GM12864 (cell line): ENCODE measurements around the gene B3GALT4.
"Not testable (repeated sequence)": the region's sequence is repeated elsewhere in the genome, so short reads cannot be mapped to it uniquely, and the experiment has no call there.

ENCODE experiments used
- DNase-seq: peaks from one replicate; pipeline ENCODE4 v3.0.0-alpha.2; 2011; ENCODE audit warnings: low read depth
- H3K4me3 ChIP-seq: 2 replicates; pipeline ENCODE4 v1.5.1; 2011; ENCODE audit warnings: mild to moderate bottlenecking, low read depth, low read length, control low read depth
- TF ChIP-seq, protein P1 (sequence below): IDR thresholded peaks from 2 replicates; pipeline ENCODE4 v1.5.1; 2011; ENCODE audit warnings: low read depth, mild to moderate bottlenecking, moderate library complexity, low read length, control low read depth, inconsistent platforms; ENCODE audit errors: missing control alignments

B3GALT4 gene

DNA sequence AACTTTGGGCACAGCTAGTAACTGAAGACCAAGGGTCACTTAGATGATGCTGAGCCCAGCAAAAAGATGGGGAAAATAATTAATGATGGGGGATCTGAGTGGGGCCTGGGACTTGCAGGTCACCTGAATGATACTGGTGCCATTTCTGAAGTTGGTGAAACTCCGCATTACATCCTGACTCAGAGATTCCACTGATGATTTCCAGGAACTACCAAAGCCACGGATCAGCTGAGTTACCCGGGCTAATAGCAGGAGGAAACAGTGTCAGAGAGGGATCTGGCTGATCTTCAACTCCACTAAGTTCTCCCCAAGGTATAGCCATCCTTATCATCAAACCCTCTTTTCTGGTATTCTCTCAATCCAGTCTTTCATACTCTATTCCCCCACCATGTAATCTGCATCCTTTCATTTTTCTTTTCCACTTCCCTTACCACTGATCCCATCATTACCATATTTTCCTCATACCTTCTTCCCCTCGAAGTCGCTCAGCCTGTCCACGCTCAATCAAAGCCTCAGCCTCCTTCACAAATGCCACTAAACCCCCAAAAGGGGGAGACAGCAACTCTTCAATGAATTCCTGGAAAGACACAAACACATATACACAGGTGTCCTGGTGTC is 25.4 kb upstream of the B3GALT4 start:
- DNase-seq: no peak
- no peak overlapping the region for H3K4me3 ChIP-seq
- TF ChIP-seq, protein P1, sequence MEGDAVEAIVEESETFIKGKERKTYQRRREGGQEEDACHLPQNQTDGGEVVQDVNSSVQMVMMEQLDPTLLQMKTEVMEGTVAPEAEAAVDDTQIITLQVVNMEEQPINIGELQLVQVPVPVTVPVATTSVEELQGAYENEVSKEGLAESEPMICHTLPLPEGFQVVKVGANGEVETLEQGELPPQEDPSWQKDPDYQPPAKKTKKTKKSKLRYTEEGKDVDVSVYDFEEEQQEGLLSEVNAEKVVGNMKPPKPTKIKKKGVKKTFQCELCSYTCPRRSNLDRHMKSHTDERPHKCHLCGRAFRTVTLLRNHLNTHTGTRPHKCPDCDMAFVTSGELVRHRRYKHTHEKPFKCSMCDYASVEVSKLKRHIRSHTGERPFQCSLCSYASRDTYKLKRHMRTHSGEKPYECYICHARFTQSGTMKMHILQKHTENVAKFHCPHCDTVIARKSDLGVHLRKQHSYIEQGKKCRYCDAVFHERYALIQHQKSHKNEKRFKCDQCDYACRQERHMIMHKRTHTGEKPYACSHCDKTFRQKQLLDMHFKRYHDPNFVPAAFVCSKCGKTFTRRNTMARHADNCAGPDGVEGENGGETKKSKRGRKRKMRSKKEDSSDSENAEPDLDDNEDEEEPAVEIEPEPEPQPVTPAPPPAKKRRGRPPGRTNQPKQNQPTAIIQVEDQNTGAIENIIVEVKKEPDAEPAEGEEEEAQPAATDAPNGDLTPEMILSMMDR: no peak

DNA sequence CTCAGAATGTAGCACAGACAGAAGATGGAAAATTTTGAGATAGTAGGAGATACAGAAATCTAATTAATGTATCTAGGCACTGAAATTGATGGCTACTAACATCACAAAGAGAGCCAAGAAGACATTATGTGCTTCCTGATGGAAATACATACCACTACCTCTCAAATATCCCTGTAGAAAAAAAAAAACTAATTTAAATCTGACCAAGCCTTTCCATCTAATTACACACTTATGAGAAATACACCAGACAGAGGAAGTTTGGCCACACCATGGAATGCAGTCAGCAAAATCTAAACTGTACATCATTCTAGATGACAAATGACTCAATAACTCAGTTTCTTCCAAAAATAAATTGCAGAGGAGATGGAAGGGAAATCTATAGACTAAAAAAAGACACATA is 24.2 kb upstream of the B3GALT4 start:
- no peak for DNase-seq

DNA sequence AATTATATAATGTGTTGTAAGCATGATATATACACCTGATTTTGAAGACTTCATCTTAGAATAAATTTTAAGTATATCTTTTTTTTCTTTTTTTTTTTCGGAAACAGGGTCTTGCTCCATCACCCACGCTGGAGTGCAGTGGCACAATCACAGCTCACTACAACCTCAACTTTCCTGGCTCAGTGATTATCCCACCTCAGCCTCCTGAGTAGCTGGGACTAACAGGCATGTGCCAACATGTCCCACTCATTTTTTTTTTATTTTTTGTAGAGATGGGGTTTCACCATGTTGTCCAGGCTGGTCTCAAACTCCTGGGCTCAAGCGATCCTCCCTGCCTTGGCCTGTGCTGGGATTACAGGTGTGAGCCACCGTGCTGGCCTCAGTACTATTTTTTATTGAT is 22.3 kb upstream of the B3GALT4 start:
- H3K4me3 ChIP-seq: no peak overlapping the region
- DNase-seq: no peak
- TF ChIP-seq, protein P1: no peak

More for the DNA sequence above, 24.2 kb upstream of the B3GALT4 start:
- TF ChIP-seq, protein P1: no peak
- H3K4me3 ChIP-seq: no peak overlapping the region

DNA sequence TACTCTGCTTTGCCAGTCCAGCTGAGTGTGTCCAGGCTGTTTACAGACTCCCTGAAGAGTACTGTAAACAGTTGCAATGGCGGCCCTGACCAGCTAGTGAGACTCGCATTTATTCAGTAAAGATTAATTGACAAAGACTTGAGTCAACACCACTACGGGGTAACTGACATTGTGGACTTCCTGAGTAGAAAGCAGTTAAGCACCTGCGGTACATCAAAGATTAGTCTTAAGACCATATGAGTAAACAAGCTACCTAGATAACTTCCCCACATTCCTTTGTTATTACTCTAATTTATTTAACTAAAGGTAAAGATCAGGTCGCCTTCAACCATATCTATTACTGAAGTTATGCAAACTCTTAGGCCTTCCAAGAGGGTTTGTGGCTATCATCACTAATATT is 17.9 kb upstream of the B3GALT4 start:
- H3K4me3 ChIP-seq: no peak overlapping the region
- TF ChIP-seq, protein P1: no peak
- DNase-seq: no peak

DNA sequence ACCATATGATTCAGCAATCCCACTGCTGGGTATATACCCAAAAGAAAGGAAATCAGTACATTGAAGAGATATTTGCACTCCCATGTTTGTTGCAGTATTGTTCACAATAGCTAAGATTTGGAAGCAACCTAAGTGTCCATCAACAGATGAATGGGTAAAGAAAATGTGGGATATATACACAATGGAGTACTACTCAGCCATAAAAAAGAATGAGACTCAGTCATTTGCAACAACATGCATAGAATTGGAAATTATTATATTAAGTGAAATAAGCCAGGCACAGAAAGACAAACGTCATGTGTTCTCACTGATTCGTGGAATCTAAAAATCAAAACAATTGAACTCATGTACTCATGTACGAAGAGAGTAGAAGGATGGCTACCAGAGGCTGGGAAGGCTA is 14.4 kb upstream of the B3GALT4 start:
- H3K4me3 ChIP-seq, DNase-seq: not testable (repeated sequence)

DNA sequence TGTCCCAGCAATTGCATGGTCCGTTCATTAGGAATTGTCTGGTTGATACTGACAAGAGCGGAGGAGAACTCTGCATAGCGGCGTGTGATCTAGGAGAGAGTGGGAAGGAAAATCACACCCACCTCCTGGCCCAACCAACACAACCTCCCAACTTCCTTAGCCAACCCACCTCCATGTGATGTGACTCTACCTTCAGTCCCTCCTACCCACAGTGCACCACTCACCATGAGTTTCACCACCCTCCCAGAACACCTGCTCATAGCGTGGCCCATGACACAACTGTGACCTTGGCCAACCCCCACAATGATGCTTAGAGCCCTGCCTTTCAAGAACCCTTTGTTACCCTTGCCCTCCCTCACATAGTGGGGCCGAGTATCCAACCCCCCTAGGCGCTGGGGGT is 12.9 kb upstream of the B3GALT4 start:
- no peak overlapping the region for H3K4me3 ChIP-seq
- TF ChIP-seq, protein P1: no peak
- DNase-seq: no peak

DNA sequence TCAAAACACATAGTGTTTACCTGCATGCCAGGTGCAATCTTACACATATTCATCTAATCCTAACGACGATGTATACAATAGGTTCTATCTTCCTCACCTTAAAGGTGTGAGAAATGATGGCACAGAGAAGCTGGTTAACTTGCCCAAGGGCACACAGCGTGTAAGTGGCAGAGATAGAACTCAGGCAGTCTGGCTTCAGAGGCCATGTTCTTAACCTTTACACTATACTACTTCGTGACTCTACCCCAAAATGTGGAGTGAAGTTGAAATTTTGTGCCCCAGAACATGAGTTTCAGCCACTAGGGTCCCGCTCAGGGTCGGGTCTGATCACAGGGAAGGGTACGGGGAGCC is 5.8 kb upstream of the B3GALT4 start:
- peak overlapping the region; percentile 84 for H3K4me3 ChIP-seq
- DNase-seq: no peak
- TF ChIP-seq, protein P1: no peak
